HEK293 (cell line): ENCODE measurements around the gene MON1B.
A peak's percentile ranks its signal among the peaks of the same experiment; 100 is the strongest.

Experiments
- CTCF ChIA-PET: fragments of 350-600 bp; formaldehyde crosslinking; extraction: SDS; loops from one replicate; lab custom pipeline; 2021; ENCODE audit warnings: antibody characterized with exemption; lab: Yijun Ruan, JAX
- POLR2A ChIA-PET: fragments of 300-600 bp; formaldehyde crosslinking; extraction: SDS; loops from one replicate; lab custom pipeline; 2020; ENCODE audit warnings: antibody characterized with exemption, inconsistent platforms; lab: Yijun Ruan, JAX
- H3K27ac ChIP-seq: fragments of 200-500 bp; sonication (Bioruptor generic); 2 replicates; pipeline ENCODE4 v1.5.1; 2014; ENCODE audit warnings: low read depth, low read length, control low read depth, inconsistent platforms; ENCODE audit errors: extremely low read depth
- H3K36me3 ChIP-seq, 2 experiments: fragments of 200-500 bp in 1 of 2; sonication (Bioruptor generic) in 1 of 2; 1 replicate in 1 of 2; 2 replicates in 1 of 2; pipeline ENCODE4 v1.5.1; 2014 to 2017; ENCODE audit warnings: inconsistent platforms in 2 of 2, low read length in 2 of 2; ENCODE audit not compliant: control insufficient read depth in 2 of 2, insufficient read depth in 1 of 2
- H3K4me1 ChIP-seq: fragments of 200-500 bp; sonication (Bioruptor generic); 2 replicates; pipeline ENCODE4 v1.5.1; 2014; ENCODE audit warnings: mild to moderate bottlenecking, low read length, inconsistent platforms; ENCODE audit not compliant: control insufficient read depth, insufficient read depth
- H3K4me3 ChIP-seq: 2 replicates; pipeline ENCODE4 v1.5.1; 2011; ENCODE audit warnings: low read depth, mild to moderate bottlenecking, control low read depth, low read length, moderate library complexity
- H3K9me3 ChIP-seq: fragments of 200-500 bp; sonication (Bioruptor generic); 2 replicates; pipeline ENCODE4 v1.5.1; 2014; ENCODE audit warnings: low read depth, low read length, inconsistent platforms; ENCODE audit not compliant: control insufficient read depth, insufficient read depth
- GLIS1 ChIP-seq: fragments of 450-650 bp; formaldehyde crosslinking; IDR thresholded peaks from 2 replicates; pipeline ENCODE4 v1.5.1; 2016; ENCODE audit warnings: missing biosample characterization, missing genetic modification characterization
- HOXC10 ChIP-seq: sonication (generic); formaldehyde crosslinking; IDR thresholded peaks from 2 replicates; pipeline ENCODE4 v1.8.1; 2023; ENCODE audit warnings: mild to moderate bottlenecking, missing genetic modification reagents
- KLF9 ChIP-seq: fragments of 450-650 bp; formaldehyde crosslinking; IDR thresholded peaks from 2 replicates; pipeline ENCODE4 v1.5.1; 2016; ENCODE audit warnings: missing biosample characterization, missing genetic modification characterization, low read depth
- MEIS1 ChIP-seq: sonication (generic); formaldehyde crosslinking; IDR thresholded peaks from 2 replicates; pipeline ENCODE4 v1.8.1; 2022; ENCODE audit warnings: missing genetic modification reagents, mild to moderate bottlenecking, borderline replicate concordance
- PRDM10 ChIP-seq: fragments of 450-650 bp; formaldehyde crosslinking; IDR thresholded peaks from 2 replicates; pipeline ENCODE4 v1.5.1; 2016; ENCODE audit warnings: missing biosample characterization, missing genetic modification characterization
- REST ChIP-seq: fragments of 450-650 bp; formaldehyde crosslinking; IDR thresholded peaks from 2 replicates; pipeline ENCODE4 v1.5.1; 2016; ENCODE audit warnings: missing biosample characterization, missing genetic modification characterization
- SALL2 ChIP-seq: fragments of 450-650 bp; formaldehyde crosslinking; IDR thresholded peaks from 2 replicates; pipeline ENCODE4 v1.5.0; 2017; ENCODE audit warnings: missing biosample characterization, mild to moderate bottlenecking, missing genetic modification characterization, borderline replicate concordance
- ZBTB20 ChIP-seq: fragments of 450-650 bp; formaldehyde crosslinking; IDR thresholded peaks from 2 replicates; pipeline ENCODE4 v1.5.1; 2016; ENCODE audit warnings: missing biosample characterization, missing genetic modification characterization
- ZNF19 ChIP-seq: fragments of 450-650 bp; formaldehyde crosslinking; IDR thresholded peaks from 2 replicates; pipeline ENCODE4; 2016; ENCODE audit warnings: missing biosample characterization, missing genetic modification characterization, low read depth
- ZNF324 ChIP-seq: fragments of 450-650 bp; formaldehyde crosslinking; IDR thresholded peaks from 2 replicates; pipeline ENCODE4 v1.5.1; 2016; ENCODE audit warnings: missing biosample characterization, missing genetic modification characterization
- ZNF37A ChIP-seq: fragments of 450-650 bp; IDR thresholded peaks from 2 replicates; pipeline ENCODE4 v1.5.1; 2018; ENCODE audit warnings: missing biosample characterization, missing genetic modification characterization
- ZNF394 ChIP-seq: fragments of 450-650 bp; formaldehyde crosslinking; IDR thresholded peaks from 2 replicates; pipeline ENCODE4 v1.5.1; 2016; ENCODE audit warnings: missing biosample characterization, missing genetic modification characterization, mild to moderate bottlenecking, moderate library complexity, borderline replicate concordance
- ZNF596 ChIP-seq: fragments of 450-650 bp; IDR thresholded peaks from 2 replicates; pipeline ENCODE4 v1.5.0; 2018; ENCODE audit warnings: missing biosample characterization, mild to moderate bottlenecking, missing genetic modification characterization, moderate library complexity
- ZNF623 ChIP-seq: fragments of 450-650 bp; formaldehyde crosslinking; IDR thresholded peaks from 2 replicates; pipeline ENCODE4 v1.5.1; 2016; ENCODE audit warnings: missing biosample characterization, missing genetic modification characterization
- ZNF624 ChIP-seq: fragments of 450-650 bp; formaldehyde crosslinking; IDR thresholded peaks from 2 replicates; pipeline ENCODE4 v1.5.1; 2017; ENCODE audit warnings: missing biosample characterization, missing genetic modification characterization
- ZNF704 ChIP-seq: fragments of 450-650 bp; formaldehyde crosslinking; IDR thresholded peaks from 2 replicates; pipeline ENCODE4 v1.5.1; 2016; ENCODE audit warnings: missing biosample characterization, missing genetic modification characterization
- ZNF837 ChIP-seq: fragments of 450-650 bp; formaldehyde crosslinking; IDR thresholded peaks from 2 replicates; pipeline ENCODE4 v1.5.1; 2016; ENCODE audit warnings: missing biosample characterization, missing genetic modification characterization

Gene MON1B

GRCh38 chr16:77207030-77207429 lies 16.0 kb downstream of the MON1B start:
- H3K4me3 ChIP-seq = no peak overlapping the region
- H3K27ac ChIP-seq = no peak overlapping the region
- H3K9me3 ChIP-seq = no peaks in the 10 kb centered on the region
- TF ChIP-seq ZNF837 (tag by site-specific recombination) (no peak), REST (tag by site-specific recombination) (peak; percentile 87)
- POLR2A ChIA-PET = no interaction called here
- no peaks in the 10 kb centered on the region for H3K36me3 ChIP-seq
- peaks cover 3% of the 10 kb centered on the region; the same call in 1 of the 2 replicates for H3K4me1 ChIP-seq
- CTCF ChIA-PET = interaction anchor here (0.7 to 1.2 kb wide), 2 partner anchors 8 to 1409 kb away, joined by 3 to 5 read pairs; no protein-coding TSS in a partner anchor

- peaks cover 3% of the 10 kb centered on the region; the same call in 1 of the 2 replicates for H3K4me1 ChIP-seq
- H3K4me3 ChIP-seq = no peak overlapping the region
- H3K27ac ChIP-seq = no peak overlapping the region
- ChIA-PET POLR2A (no interaction called here), CTCF (interaction anchor here (0.6 kb wide), 1 partner anchor 74 kb away, joined by 3 read pairs; no protein-coding TSS in a partner anchor)
- no peaks in the 10 kb centered on the region for H3K9me3 ChIP-seq
- H3K36me3 ChIP-seq = no peaks in the 10 kb centered on the region
- no peak for TF ChIP-seq ZNF37A (tag by site-specific recombination)
- peak; percentile 92 for TF ChIP-seq ZNF623 (tag by site-specific recombination)
These were observed 17.4 kb downstream of the MON1B start for GRCh38 chr16:77208382-77208781.

- ChIA-PET CTCF (no interaction called here), POLR2A (interaction anchor here (1.0 kb wide), 2 partner anchors 21 to 622 kb away, joined by 3 to 4 read pairs; partner anchors contain the start of gene MON1B)
- Histone ChIP-seq H3K4me1 (peaks cover 3% of the 10 kb centered on the region; the same call in 1 of the 2 replicates), H3K36me3 (no peaks in the 10 kb centered on the region), H3K27ac (peak overlapping the region; percentile 89), H3K9me3 (no peaks in the 10 kb centered on the region), H3K4me3 (peak overlapping the region; percentile 54)
- TF ChIP-seq HOXC10 (CRISPR knock-in tag) = no peak
- TF ChIP-seq GLIS1 (tag by site-specific recombination) = peak; percentile 95
- TF ChIP-seq REST (tag by site-specific recombination) = no peak
- TF ChIP-seq ZBTB20 (tag by site-specific recombination) = peak; percentile 85
- TF ChIP-seq PRDM10 (tag by site-specific recombination) = peak; percentile 73
- no peak for TF ChIP-seq ZNF624 (tag by site-specific recombination)
- TF ChIP-seq ZNF324 (tag by site-specific recombination) = 0 out of 2 replicates have a peak, but pooled peaks have one; percentile 13
- TF ChIP-seq MEIS1 (CRISPR knock-in tag) = no peak
- TF ChIP-seq ZNF596 (tag by site-specific recombination) = no peak
- TF ChIP-seq ZNF394 (tag by site-specific recombination) = peak; percentile 100
- TF ChIP-seq ZNF19 (tag by site-specific recombination) = no peak
- TF ChIP-seq ZNF704 (tag by site-specific recombination) = no peak
- TF ChIP-seq SALL2 (tag by site-specific recombination) = no peak
- peak; percentile 96 for TF ChIP-seq KLF9
These were observed 21.1 kb downstream of the MON1B start for GRCh38 chr16:77211880-77212740.
